GM18909 (cell line): ENCODE measurements around the gene ADCY7.

Experiments used
- ATAC-seq: cut with Tn5 transposase; IDR thresholded peaks from one replicate; pipeline ENCODE4 v1.9.1; 2021; ENCODE audit warnings: mild to moderate bottlenecking; ENCODE audit not compliant: unreplicated experiment, poor library complexity

ADCY7 gene

DNA sequence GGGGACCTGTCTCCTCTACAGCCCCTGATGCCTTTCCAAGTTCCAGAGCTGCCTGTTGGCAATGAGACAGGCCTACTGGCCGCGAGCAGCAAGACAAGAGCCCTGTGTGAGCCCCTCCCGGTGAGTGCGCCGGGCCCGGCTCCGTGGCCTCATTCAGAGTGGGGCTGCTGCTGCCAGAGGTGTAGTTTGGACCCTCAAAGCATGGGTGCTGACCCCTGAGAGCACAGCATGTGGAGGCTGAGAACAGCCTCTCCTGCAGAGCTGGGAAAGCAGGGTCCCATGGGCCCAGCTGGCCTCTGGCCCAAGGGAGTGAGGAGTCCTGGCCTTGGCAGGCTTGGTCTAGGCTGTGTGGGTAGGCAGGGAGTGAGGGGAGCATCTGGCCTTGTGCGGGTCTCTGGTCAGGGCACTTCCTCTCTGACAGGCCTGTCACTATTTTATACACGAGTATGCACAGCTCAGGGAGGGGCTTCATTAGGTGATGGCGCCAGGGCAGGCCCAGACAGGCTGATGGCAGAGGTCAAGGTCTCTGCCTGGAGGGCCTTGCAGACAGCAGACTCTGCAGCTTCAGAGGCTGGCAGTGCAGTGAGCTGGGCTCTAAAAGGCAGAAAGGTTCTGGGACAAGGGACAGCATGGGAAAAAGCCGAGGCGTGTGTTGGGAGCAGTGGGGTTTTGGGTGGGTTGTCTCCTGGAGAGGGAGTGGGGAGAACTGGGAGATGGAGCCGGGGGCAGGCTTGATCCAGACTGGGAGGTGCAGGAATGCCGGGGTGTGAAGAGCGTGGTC lies 43.4 kb downstream of the ADCY7 start:
- no peak for ATAC-seq

DNA sequence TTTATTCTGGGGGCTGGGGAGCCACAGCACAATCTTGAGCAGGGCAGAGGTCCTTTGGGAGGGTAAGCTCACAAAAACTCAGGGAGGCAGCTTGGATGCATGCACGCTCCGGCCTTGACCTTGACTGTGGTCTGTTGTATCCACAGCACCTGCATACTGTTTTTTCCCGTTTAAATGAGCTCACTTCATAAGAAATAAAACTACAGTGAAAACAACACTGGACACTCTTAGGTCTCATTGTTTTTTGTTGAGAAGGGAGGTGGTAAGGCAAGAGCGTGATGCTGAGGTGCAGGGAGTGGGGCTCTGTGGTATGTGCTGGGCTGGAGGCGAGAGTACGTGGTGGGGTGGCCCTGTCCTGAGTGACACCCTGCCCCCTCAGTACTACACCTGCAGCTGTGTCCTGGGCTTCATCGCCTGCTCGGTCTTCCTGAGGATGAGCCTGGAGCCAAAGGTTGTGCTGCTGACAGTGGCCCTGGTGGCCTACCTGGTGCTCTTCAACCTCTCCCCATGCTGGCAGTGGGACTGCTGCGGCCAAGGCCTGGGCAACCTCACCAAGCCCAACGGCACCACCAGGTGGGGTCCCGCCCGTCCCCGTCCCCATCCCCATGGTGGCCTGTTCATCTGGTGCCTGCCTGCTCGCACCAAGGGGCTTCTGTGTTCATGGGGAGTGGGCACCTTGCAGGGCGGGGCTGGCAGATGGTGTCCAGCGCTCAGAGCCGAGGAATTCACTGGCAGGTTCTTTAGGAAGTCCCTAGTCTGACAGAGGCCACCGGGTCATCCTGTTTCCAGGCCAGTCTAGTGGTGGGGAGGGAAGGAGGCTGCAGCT lies 44.2 kb downstream of the ADCY7 start:
- no peak for ATAC-seq

DNA sequence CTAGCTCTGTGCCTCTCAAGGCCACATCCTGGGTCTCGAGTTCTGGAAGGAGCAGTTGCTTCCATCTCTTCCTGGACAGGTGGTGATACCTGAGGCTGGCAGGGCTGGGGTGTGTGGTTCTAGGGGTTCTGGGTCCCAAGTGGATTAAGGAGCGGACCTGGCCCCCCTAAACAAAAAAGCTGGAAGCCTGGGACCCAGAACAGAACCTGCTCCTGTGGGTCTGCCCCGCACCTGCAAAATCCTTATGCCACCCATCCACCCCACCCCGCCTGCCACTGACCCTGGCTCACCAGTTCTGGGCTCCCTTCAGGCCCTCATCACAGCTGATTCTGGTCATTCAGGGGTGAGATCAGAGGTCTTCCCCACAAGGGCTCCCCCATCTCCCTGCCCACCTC lies 44.8 kb downstream of the ADCY7 start:
- no peak for ATAC-seq

DNA sequence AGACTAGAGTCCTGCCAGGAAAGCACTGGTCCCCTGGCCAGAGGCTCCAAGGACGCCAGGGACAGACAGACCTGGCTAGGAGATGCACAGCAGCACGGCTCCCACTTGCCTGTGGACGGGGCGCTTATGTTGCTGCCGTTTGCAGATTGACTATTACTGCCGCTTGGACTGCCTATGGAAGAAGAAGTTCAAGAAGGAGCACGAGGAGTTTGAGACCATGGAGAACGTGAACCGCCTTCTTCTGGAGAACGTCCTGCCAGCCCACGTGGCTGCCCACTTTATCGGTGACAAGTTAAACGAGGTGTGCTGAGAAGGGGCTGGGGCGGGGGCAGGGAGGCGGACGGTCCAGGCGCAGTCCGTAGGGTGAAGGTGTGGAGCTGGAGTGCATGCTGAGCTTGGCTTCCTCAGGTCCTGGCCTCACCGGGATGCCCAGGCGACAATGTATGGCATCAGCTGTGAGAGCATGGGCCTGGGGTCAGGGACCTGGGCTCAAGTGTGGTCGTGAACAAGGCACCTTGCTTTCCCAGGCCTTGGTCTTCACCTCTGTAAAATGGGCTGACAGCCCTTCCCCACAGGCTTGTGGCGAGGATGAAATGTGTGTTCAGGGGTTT lies 45.6 kb downstream of the ADCY7 start:
- no peak for ATAC-seq

DNA sequence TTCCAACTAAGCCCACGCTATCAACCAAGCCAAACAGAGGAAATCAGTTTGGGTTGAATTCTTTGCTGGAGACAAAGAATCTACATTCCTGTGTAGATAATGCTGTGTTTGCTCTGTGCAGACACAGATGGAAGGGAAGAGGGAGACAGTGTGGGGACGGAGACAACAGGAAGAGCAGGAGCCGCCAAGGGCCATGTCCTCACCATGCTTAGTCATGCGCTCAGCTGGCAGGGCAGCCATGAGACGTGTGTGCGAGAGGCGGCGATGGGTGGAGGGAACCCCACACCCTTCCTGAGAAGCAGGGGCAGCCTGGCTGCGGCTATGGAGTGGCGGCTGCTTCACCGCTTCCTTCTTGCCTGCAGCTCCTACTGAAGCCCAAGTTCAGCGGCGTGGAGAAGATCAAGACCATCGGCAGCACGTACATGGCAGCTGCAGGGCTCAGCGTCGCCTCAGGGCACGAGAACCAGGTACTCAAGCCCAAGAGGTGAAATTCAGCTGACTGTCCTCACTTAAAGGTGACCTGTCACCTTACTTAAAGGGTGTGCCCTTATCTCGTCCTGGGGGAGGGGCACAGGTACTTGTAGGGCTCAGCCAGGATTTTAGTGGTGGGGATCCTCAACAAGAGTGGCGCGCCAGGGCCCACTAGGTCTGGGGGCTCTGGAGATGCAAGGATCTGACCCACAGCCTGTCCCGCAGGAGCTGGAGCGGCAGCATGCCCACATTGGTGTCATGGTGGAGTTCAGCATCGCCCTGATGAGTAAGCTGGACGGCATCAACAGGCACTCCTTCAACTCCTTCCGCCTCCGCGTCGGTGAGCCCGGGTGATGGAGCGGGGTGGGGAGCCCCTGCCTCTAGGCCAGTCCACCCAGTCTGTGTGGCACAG lies 47.5 kb downstream of the ADCY7 start:
- no peak for ATAC-seq

DNA sequence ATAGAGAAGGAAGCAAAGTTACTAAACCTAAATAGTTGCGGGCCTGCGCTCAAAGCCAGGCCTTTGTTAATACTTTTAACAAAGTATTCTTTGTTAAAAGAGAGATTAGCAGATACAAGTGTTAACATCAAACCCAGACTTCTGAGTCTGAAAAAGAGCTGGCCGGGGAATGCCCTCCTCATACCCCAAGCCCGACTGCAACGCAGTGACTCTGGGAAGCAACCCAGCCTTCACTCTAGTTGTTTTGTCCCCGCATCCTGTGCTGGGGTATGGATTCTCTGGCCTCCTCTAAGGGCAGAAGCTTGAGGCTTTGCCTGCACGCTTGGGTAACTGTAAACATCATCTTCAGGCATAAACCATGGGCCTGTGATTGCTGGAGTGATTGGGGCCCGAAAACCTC lies 48.3 kb downstream of the ADCY7 start:
- no peak for ATAC-seq

DNA sequence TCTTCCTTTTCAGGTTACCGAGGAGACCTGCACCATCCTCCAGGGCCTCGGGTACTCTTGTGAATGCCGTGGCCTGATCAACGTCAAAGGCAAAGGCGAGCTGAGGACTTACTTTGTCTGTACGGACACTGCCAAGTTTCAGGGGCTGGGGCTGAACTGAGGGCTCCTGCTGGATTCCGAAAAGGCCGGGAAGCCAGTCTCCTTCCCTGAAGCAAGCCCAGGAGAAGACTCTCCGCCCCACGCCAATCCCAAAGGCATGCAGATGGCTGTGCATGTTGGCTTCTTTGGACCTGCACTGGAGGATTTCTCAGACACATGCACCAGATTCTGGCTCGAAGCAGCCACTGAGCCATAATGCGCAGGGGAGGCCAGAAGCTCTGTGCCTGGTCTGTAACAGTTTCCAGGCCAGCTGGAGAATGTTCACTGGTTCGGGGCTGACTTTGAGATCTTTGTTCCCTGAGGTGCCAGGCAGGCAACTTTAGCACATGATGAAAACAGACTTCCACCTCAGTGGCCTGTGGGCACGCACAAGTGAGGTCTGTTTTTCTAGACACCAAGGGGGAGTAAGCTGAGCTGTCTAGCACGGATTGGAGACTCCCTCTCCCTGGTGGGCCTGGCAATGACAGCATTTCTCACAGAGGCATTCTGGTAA lies 49.1 kb downstream of the ADCY7 start:
- no peak for ATAC-seq

DNA sequence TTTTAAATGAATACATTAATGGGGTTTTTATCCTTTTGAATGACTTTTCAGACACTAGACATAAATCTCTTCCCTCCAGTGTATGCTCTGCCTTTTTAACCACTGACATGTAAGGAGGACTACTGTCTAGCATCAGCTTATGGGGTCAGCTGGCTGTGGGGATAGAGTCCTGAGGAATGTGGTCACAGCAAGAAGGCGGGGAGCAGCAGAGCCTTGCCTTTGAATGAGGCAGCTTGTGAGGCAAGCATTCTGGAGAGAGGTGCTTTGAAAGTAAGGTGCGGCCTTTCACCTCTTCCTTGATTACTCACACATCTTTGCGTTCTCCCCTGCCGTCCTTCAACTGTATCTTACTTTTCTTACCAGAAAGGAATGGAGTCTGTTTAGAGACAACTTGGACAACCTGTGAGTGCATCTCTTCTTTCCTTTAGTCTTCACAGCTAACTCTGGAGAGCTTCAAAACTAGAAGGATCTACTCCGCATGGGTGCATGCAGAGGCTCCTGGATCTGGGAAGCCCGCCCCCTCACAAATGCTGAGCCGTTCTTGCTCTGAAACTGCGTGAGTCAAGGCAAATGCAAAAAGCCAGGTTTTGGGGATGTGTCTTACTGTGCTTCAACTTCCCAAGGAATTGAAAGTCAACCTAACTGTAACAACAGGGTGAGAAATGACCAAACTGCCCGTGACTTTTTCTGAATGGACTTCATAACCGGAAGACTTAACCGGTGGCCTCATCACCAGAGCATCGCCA lies 49.9 kb downstream of the ADCY7 start:
- no peak for ATAC-seq

DNA sequence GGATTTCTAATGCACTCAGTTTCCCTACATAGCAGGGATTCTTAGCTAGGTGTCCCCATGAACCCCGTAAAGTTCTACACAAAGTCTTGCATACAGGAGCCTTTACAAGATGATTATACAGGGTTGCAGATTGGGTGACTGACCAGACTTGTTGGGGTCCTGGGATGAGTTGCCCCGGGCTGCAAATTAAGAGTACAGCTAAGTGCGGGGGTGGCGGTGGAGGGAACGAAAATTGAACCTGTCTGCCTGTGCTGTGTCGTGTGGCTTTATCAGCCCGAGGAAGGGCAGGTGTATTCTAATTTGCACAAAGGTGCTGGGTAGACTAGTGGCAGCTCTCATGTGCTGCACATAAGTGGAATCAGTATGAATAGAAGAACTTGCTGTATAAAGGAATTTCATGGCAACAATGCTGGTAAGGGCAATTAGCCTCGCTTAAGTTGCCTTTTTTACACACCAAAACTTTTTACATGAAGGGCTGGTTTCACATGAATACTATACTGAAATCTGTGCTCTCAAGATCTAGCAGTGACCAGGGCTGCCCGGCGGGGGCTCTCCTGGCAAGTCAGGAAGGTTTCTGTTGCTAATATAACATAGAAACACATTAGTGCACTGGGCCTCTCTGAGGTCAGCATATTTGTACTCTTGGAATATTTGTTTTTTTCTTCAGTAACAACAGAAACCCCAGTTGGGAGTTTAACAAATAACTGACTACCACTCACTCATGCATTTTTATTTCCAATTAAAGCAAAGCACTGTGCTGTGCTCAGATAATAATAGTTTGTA lies 50.7 kb downstream of the ADCY7 start:
- ATAC-seq = no peak

DNA sequence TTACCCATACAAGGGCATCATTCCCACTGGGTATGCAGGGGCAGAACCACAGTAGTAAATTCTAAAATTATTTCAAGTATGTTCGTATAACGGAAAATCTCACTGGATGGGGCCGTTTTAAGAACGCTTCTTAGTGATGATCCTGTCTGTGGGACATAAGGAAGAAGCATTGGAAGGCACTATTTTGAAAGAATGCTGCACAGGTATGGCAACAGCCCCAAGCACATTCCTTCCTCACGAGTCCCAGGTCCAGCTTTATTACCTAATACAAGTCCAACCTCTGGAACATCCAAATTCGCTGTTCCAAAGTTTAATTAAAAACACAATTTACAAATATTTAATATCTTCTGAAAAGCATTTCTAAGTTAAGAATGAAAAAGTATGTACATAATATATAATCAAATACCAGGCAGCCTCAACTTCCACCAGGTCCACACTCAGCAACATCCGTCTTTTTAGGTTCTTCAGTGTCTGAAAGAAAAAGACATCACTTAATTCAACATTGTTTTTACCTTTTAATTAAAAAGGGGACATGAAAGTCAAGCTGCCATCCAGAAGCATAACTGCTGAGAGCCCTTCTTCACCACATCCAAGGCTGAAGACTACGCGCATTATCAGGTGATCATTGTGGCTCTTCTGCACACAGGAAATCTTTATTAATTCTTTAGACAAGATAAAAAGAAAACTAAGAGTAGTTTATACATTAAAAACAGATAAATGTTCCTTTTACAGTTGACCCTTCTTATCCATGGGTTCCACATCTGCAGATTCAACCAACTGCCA lies 52.6 kb downstream of the ADCY7 start:
- no peak for ATAC-seq

DNA sequence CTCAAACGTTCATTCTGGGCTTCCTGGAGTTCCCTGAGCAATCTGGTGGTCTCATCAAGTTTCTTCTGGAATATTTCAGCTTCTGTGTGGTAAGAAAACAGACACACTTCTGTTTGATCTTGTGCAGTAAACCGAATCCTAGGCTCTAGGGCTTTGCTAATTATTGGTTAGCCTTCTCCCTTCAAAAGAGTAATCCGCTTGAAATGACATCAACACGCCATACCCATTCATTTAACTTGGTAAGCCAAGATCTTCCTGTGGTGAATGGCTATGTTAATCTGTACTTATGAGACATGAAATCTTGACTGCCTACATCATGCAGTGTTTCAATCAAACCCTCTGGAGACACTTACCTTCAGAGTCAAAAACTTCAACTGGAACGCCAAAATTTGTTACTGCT lies 54.0 kb downstream of the ADCY7 start:
- no peak for ATAC-seq

DNA sequence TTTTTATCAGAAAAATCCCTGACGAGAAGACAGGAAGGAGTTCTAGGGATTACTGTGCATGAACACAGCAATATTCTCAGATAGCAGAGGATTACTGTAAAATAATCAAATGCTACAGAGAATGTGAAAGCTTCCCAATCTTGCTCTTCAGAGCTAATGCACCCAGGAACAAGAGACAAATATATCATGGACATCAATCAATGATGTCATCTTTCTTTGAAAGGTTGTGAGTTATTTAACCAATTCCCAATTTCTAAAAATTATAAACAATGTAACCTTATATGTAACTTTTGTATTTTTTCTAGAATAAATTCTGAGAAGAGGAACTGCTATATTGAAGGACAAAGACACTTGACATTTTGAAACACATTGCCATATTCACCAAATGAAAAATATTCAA lies 56.0 kb downstream of the ADCY7 start:
- no peak for ATAC-seq

DNA sequence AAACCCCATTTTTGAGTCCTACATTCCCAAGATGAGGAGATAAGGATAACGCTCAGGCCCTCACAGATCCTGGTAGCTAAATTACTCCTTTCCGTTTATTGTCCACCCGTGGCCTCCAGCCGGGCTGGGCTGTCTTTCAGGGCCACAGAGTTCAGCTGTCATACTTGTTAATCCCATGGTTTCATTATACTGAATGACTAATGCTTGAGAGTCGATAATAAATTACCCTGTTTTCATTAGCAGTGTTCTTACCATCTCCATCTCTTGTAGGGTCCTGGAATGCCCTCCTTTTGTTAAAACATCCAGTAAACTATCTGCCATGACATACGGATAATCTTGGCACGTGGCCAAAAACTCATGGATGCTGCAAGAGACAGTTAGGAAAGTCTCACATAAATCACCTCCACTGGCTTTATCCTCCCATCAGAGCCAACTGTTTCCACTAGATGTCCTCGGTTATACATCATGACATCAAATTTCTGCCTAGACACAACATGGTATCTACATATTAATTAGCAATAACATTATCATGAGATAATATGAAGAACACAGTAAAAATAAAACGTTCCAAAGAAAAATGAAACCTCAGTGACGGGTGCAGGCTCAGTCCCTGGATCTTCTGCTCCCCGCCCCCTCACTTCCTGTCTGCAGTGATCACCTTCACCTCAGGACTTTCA lies 57.1 kb downstream of the ADCY7 start:
- no peak for ATAC-seq

DNA sequence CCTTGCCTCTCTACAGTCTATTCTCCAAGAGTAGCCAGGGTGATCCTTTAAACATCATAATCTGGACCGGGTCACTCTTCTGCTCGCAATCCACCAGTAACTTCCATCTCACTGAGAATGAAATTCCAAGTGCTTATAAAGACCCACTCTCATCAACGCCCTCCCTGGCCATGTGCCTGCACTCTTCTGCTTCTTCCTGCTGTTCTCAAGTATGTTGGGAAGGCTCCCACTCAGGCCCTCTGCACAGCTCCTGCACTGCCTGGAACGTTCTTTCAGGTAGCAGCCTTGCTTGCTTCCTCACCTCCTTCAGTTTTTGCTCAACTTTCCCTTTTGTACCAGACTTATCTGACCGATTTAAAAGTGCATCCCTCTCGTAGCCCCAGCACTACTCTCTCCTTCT lies 58.0 kb downstream of the ADCY7 start:
- no peak for ATAC-seq

DNA sequence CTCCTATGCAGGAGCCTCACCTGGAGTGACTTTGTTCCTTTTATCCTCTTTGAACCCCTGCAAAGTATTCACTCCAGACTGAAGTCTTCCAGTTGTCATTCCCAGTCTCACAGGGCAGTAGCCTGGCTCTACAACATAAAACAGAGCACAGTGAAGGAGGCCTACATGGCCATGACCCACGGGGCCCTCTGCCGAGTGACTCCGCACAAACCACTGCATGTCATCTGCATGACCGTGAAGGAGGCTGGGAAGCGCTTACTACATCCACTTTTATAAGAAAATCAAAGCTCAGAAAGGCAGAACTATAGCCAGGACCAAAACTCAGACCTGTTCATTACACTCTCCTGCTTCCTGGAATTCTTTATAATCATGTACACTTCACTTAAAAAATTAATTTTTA lies 59.9 kb downstream of the ADCY7 start:
- no peak for ATAC-seq

DNA sequence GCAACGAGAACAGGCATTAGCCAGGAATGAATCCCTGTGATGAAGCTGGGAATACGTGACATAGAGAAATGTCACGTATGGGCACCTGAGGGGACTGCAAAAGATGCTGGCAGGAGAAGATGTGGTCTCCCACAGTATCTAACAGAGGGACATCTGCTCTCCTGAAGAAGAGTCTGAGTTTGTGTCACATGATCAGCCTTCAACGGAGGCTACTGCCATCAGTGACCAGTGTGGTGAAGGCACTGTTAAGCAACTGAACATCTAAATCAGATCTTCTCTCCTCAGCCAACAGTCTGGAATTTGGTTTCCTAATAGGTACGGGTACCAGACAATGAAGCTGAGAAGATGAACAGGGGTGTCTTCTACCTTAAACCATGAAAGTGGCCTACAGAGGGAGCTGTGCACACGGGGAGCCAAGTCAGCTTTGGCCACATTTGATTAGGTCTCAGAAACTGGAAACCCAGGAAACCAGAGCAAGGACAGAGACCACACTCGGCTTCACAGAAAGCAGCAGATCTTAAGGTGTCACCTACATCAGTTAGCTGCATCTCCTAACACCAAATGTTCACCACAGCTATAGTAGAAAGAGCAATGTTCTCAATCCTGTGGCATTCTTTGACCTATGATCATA lies 60.6 kb downstream of the ADCY7 start:
- peak; percentile 80 for ATAC-seq
